GM20000 (cell line): ENCODE results near the gene MECR.
"Not testable (repeated sequence)": the region's sequence is repeated elsewhere in the genome, so short reads cannot be mapped to it uniquely, and the experiment has no call there.

Experiments used
- DNase-seq: peaks from one replicate; pipeline ENCODE4 v3.0.0; 2012; ENCODE audit warnings: low spot score
- CTCF ChIP-seq: IDR thresholded peaks from 2 replicates; pipeline ENCODE4 v1.5.1; 2012; ENCODE audit warnings: mild to moderate bottlenecking, control low read depth; ENCODE audit errors: extremely low read depth, missing control alignments

Gene MECR

GRCh38 chr1:29162025-29162424 is 68.7 kb downstream of the MECR start:
- TF ChIP-seq CTCF, result no peak
- DNase-seq, result no peak

GRCh38 chr1:29159773-29160172 is 71.0 kb downstream of the MECR start:
- TF ChIP-seq CTCF, result no peak
- DNase-seq, result no peak

GRCh38 chr1:29157269-29157601 is 73.5 kb downstream of the MECR start:
- DNase-seq, result no peak
- TF ChIP-seq CTCF, result no peak

- TF ChIP-seq CTCF, result no peak
- no peak for DNase-seq
Measured at GRCh38 chr1:29156543-29157268, 74.0 kb downstream of the MECR start.

- no peak for TF ChIP-seq CTCF
- no peak for DNase-seq
Measured at GRCh38 chr1:29152046-29152805, 78.5 kb downstream of the MECR start.

- not testable (repeated sequence) for DNase-seq
Measured at GRCh38 chr1:29150346-29150745, 80.4 kb downstream of the MECR start.

GRCh38 chr1:29148656-29149491 is 81.9 kb downstream of the MECR start:
- TF ChIP-seq CTCF, result no peak
- DNase-seq, result no peak
